K562 (cell line): ENCODE results near the gene TRANK1. TPM values are rescaled to one million over a fixed set of nuclear protein-coding genes. Genes with fewer than 3 reads are reported as not detected.
A peak's percentile ranks its signal among the peaks of the same experiment; 100 is the strongest.

ENCODE experiments used
- ATAC-seq: fragments of 200-7000 bp; cut with Tn5 transposase; 3 replicates; pipeline ENCODE4 v1.9.1; 2020; ENCODE audit warnings: moderate library complexity
- BruUV-seq: library from RNA; stranded (reverse); fragments of 400-500 nt; replicated peaks from 2 replicates; lab custom pipeline; 2021; lab: Mats Ljungman, UMichigan
- CTCF ChIA-PET: fragments of 300-600 bp; formaldehyde crosslinking; extraction: SDS; loops from one replicate; lab custom pipeline; 2021; ENCODE audit warnings: low intra/inter-chr PET ratio; lab: Yijun Ruan, JAX
- POLR2A ChIA-PET: fragments of 300-600, 350-650 bp; sonication (Branson Sonifier 250); formaldehyde crosslinking; extraction: SDS; loops from one replicate; lab custom pipeline; 2021; ENCODE audit warnings: antibody characterized with exemption, inconsistent platforms; lab: Yijun Ruan, JAX
- DNase-seq, 4 experiments: peaks; one replicate each; pipeline versions ENCODE4 v3.0.0 to v3.0.0-alpha.2; 2011 to 2018; ENCODE audit warnings: low spot score in 3 of 4, mixed read lengths in 3 of 4; ENCODE audit errors: extremely low read depth in 1 of 4
- FAIRE-seq: peaks from 2 replicates; lab custom pipeline; 2011; peaks lifted over from hg19 to GRCh38; lab: Jason Lieb, UNC
- H2AFZ ChIP-seq: 2 replicates; pipeline ENCODE4 v1.6.0; 2011; ENCODE audit warnings: low read depth, low read length, control low read depth, inconsistent platforms
- H3K27ac ChIP-seq: fragments of 200-600 bp; 3 replicates; pipeline ENCODE4 v1.8.0; 2011; ENCODE audit warnings: low read depth, mild to moderate bottlenecking, control low read depth, inconsistent platforms, low read length, moderate library complexity, mixed read lengths; ENCODE audit errors: extremely low read depth
- H3K27me3 ChIP-seq, 2 experiments: fragments of 300-600 bp in 1 of 2; 2 replicates in 1 of 2; 3 replicates in 1 of 2; pipeline versions ENCODE4 v1.6.0 to v1.8.0; 2011; ENCODE audit warnings: inconsistent platforms in 2 of 2, low read length in 2 of 2, mild to moderate bottlenecking in 1 of 2, mixed read lengths in 1 of 2, moderate library complexity in 1 of 2; ENCODE audit not compliant: control insufficient read depth in 2 of 2, insufficient read depth in 2 of 2
- H3K36me3 ChIP-seq: fragments of 300-600 bp; 3 replicates; pipeline ENCODE4 v1.8.0; 2011; ENCODE audit warnings: mild to moderate bottlenecking, low read length, inconsistent platforms; ENCODE audit not compliant: control insufficient read depth, insufficient read depth
- H3K4me1 ChIP-seq, 2 experiments: fragments of 200-600 bp in 1 of 2; replicated peaks in 1 of 2; 2 replicates in 1 of 2; 3 replicates in 1 of 2; pipeline versions ENCODE4 v1.5.1 to v1.8.0; 2011; ENCODE audit warnings: inconsistent platforms in 2 of 2, low read length in 2 of 2, mild to moderate bottlenecking in 1 of 2, mixed read lengths in 1 of 2, moderate library complexity in 1 of 2; ENCODE audit not compliant: control insufficient read depth in 2 of 2, insufficient read depth in 2 of 2
- H3K4me2 ChIP-seq: 2 replicates; pipeline ENCODE4 v1.6.1; 2011; ENCODE audit warnings: low read length, control low read depth, inconsistent platforms, mixed read lengths; ENCODE audit not compliant: insufficient read depth
- H3K4me3 ChIP-seq: fragments of 200-600 bp; sonication (generic), shearing (Covaris generic); 2 replicates; pipeline ENCODE4 v1.5.1; 2016; ENCODE audit warnings: control low read depth, inconsistent platforms
- H3K79me2 ChIP-seq: fragments of 200-600 bp; 3 replicates; pipeline ENCODE4 v1.8.0; 2011; ENCODE audit warnings: low read length, inconsistent platforms; ENCODE audit not compliant: control insufficient read depth, insufficient read depth
- H3K9ac ChIP-seq, 2 experiments: 2 replicates each; pipeline versions ENCODE4 v1.6.0 to v1.6.1; 2011; ENCODE audit warnings: low read depth in 2 of 2, low read length in 2 of 2, control low read depth in 1 of 2, inconsistent platforms in 1 of 2, mild to moderate bottlenecking in 1 of 2, mixed read lengths in 1 of 2; ENCODE audit not compliant: insufficient read depth in 1 of 2
- H3K9me1 ChIP-seq: one replicate; pipeline ENCODE4 v1.6.0; 2011; ENCODE audit warnings: inconsistent platforms, mild to moderate bottlenecking, low read length, moderate library complexity; ENCODE audit not compliant: control insufficient read depth, insufficient read depth
- H3K9me3 ChIP-seq: replicated peaks from 2 replicates; pipeline ENCODE4 v1.5.1; 2011; ENCODE audit warnings: low read depth, low read length, inconsistent platforms; ENCODE audit not compliant: control insufficient read depth, insufficient read depth
- H4K20me1 ChIP-seq: replicated peaks from 2 replicates; pipeline ENCODE4 v1.6.1; 2011; ENCODE audit warnings: low read length, inconsistent platforms, mixed read lengths; ENCODE audit not compliant: control insufficient read depth, insufficient read depth
- ARHGAP35 ChIP-seq: fragments of 450-650 bp; IDR thresholded peaks from 2 replicates; pipeline ENCODE4 v1.6.1; 2018; ENCODE audit not compliant: partially characterized antibody
- CBX3 ChIP-seq, 2 experiments: IDR thresholded peaks; 1 replicate in 1 of 2; 2 replicates in 1 of 2; pipeline ENCODE4 v1.6.1; 2012; ENCODE audit warnings: inconsistent platforms in 2 of 2, low read length in 2 of 2, borderline replicate concordance in 1 of 2, control low read depth in 1 of 2
- ELF2 ChIP-seq: fragments of 250-450 bp; sonication (Bioruptor Pico); IDR thresholded peaks from 2 replicates; pipeline ENCODE4 v1.5.0; 2021; ENCODE audit warnings: mild to moderate bottlenecking
- HNRNPH1 ChIP-seq: fragments of 200-400 bp; formaldehyde crosslinking; optimal IDR thresholded peaks from 2 replicates; pipeline ENCODE3; 2017; ENCODE audit warnings: low read depth, mild to moderate bottlenecking, low read length, moderate library complexity
- PHF20 ChIP-seq: fragments of 450-650 bp; IDR thresholded peaks from 2 replicates; pipeline ENCODE4 v1.6.1; 2018; ENCODE audit not compliant: partially characterized antibody
- RBM17 ChIP-seq: fragments of 200-400 bp; formaldehyde crosslinking; IDR thresholded peaks from 2 replicates; pipeline ENCODE4 v1.6.1; 2017; ENCODE audit warnings: low read depth, mild to moderate bottlenecking, low read length, borderline replicate concordance
- SMARCC2 ChIP-seq: fragments of 450-650 bp; IDR thresholded peaks from 2 replicates; pipeline ENCODE4 v1.6.1; 2017; ENCODE audit warnings: antibody characterized with exemption, moderate library complexity, mild to moderate bottlenecking, low read depth
- SP2 ChIP-seq: IDR thresholded peaks from 2 replicates; pipeline ENCODE4 v1.6.1; 2011; ENCODE audit warnings: mild to moderate bottlenecking, low read depth, low read length, moderate library complexity; ENCODE audit not compliant: poor library complexity, severe bottlenecking; ENCODE audit errors: extremely low read depth
- SRSF7 ChIP-seq: fragments of 200-400 bp; formaldehyde crosslinking; optimal IDR thresholded peaks from 2 replicates; pipeline ENCODE3; 2017; ENCODE audit warnings: mild to moderate bottlenecking, low read depth, low read length
- STAT5B ChIP-seq: fragments of 250-450 bp; sonication (Bioruptor Pico); IDR thresholded peaks from 2 replicates; pipeline ENCODE4 v1.8.0; 2021; ENCODE audit warnings: mild to moderate bottlenecking, inconsistent platforms
- U2AF1 ChIP-seq: fragments of 200-400 bp; formaldehyde crosslinking; optimal IDR thresholded peaks from 2 replicates; pipeline ENCODE3; 2017; ENCODE audit warnings: mild to moderate bottlenecking, low read depth, low read length, moderate library complexity
- ZFP91 ChIP-seq: sonication (generic); formaldehyde crosslinking; IDR thresholded peaks from 2 replicates; pipeline ENCODE4 v1.8.0; 2022; ENCODE audit warnings: mild to moderate bottlenecking, missing genetic modification reagents
- ZNF165 ChIP-seq: fragments of 250-450 bp; sonication (Bioruptor Pico); IDR thresholded peaks from 2 replicates; pipeline ENCODE4 v1.4.0; 2020; ENCODE audit warnings: borderline replicate concordance
- ZNF449 ChIP-seq: fragments of 250-450 bp; sonication (Bioruptor Pico); IDR thresholded peaks from 2 replicates; pipeline ENCODE4 v1.8.0; 2022; ENCODE audit warnings: moderate library complexity, mild to moderate bottlenecking, inconsistent platforms
- ZNF830 ChIP-seq: fragments of 250-450 bp; sonication (Bioruptor Pico); IDR thresholded peaks from 2 replicates; pipeline ENCODE4 v1.5.0; 2021; ENCODE audit warnings: mild to moderate bottlenecking
- ZSCAN29 ChIP-seq: fragments of 450-650 bp; IDR thresholded peaks from 2 replicates; pipeline ENCODE4 v1.6.1; 2017
- WGBS: fragments of 100-300 bp; shearing (Covaris generic); methylation state at CpG from one replicate; pipeline ENCODE4 v1.1.6; 2016; ENCODE audit warnings: low coverage, mixed read lengths; ENCODE audit not compliant: insufficient coverage; ENCODE audit errors: missing lambda C conversion rate; 5-methylcytosine and 5-hydroxymethylcytosine counted together
- in situ Hi-C: fragments of 300-500 bp; cut with MboI; formaldehyde crosslinking; loops from 4 replicates; pipeline ENCODE4 v1.15.0; 2018; ENCODE audit warnings: inconsistent platforms, mixed read lengths
- intact Hi-C: fragments of 100-400 bp; cut with micrococcal nuclease; formaldehyde crosslinking; loops from 2 replicates; pipeline ENCODE4 v1.14.2; 2022
- polyA plus RNA-seq, 8 experiments: library from polyadenylated mRNA; depleted of rRNA in 4 of 8; stranded (reverse) in 5 of 8; unstranded in 3 of 8; fragments of >200 nt; fragmentation: Nextera tagmentation in 2 of 8; fragmentation: Illumina TruSeq in 1 of 8; extraction: Ambion mirVana in 2 of 8; extraction: Trizol in 1 of 8; gene quantifications; 2 replicates each; pipeline versions ENCODE4 v1.2.1 to v1.2.3, GENCODE V29; 2011 to 2014; ENCODE audit warnings: inconsistent platforms in 1 of 8, missing spikeins in 1 of 8
- total RNA-seq, 7 experiments: library from RNA; depleted of rRNA in 6 of 7; stranded (reverse); fragments of >200 nt in 6 of 7; fragmentation: Illumina TruSeq in 2 of 7; extraction: Trizol in 2 of 7; gene quantifications; 2 replicates each; pipeline versions ENCODE4 v1.2.1 to v1.2.3, GENCODE V29; 2011 to 2021; ENCODE audit warnings: low replicate concordance in 1 of 7

Gene TRANK1
- total and polyA plus RNA-seq, 9 of the 15 experiments (the other 6 are each of a cell fraction or from before 2014, with no cell fraction given) = 0.41 to 5.3 (median 2.1) TPM

GRCh38 chr3:36824443-36824842 lies 120.4 kb downstream of the TRANK1 start (continued):
- TF ChIP-seq SMARCC2 (no peak), HNRNPH1 (no peak), ZFP91 (CRISPR knock-in tag) (no peak), ZNF449 (no peak), SRSF7 (no peak), CBX3 (IDR thresholded peaks at IDR 0.05; ENCODE audit: borderline replicate concordance in 1 of 2, low read length in 2 of 2) (no peak)
- TF ChIP-seq, all 486 proteins: peak for 0

DNA sequence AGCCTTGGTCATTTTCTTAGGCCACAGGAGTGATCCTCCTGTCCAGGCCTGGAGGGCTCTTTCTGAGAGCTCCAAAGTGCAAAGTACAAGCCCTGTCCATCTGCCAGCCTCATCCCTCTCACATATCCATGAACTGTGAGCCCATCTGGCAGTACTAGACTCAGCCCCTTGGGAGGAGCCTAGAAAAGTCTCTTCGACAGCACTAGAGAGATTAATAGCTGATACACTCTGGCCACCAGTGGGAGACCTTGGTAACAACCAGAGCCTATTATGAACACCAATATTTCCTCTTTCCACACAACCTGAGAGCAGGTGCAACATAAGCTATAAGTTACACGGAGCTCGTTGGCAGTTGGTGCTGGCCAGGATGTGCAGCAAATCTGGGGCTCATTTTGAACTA lies 121.0 kb downstream of the TRANK1 start:
- no peaks in the 10 kb centered on the region for H3K9me1 ChIP-seq
- DNase-seq = no peak
- FAIRE-seq = no peak
- H3K9me3 ChIP-seq = no peaks in the 10 kb centered on the region
- no peak overlapping the region for H2AFZ ChIP-seq
- no peaks in the 10 kb centered on the region for H3K4me1 ChIP-seq
- H3K27ac ChIP-seq = no peak overlapping the region
- ChIA-PET CTCF (no interaction called here), POLR2A (interaction anchor here (0.6 to 1.0 kb wide), 2 partner anchors 9 to 967 kb away, joined by 5 to 6 read pairs; no protein-coding TSS in a partner anchor)
- H3K4me3 ChIP-seq = no peak overlapping the region
- H3K27me3 ChIP-seq = peaks cover 7 to 52% of the 10 kb centered on the region in 2 experiments; a peak in 4 of 5 replicates
- ATAC-seq = peak; percentile 54; the same call in 2 of the 3 replicates
- intact Hi-C loops = no loop called here
- in situ Hi-C loops = no loop called here
- no peaks in the 10 kb centered on the region for H3K36me3 ChIP-seq
- H3K9ac ChIP-seq = no peak overlapping the region
- BruUV-seq = no TSS peak
- H4K20me1 ChIP-seq = no peaks in the 10 kb centered on the region
- 2% methylated on average over 3 of the region's 3 CpGs for WGBS
- no peak overlapping the region for H3K4me2 ChIP-seq
- H3K79me2 ChIP-seq = no peaks in the 10 kb centered on the region
- TF ChIP-seq ZNF165 (CRISPR knock-in tag) (no peak), ZNF830 (CRISPR knock-in tag) (no peak), ELF2 (no peak), ARHGAP35 (no peak), ZSCAN29 (no peak), PHF20 (no peak), RBM17 (no peak), U2AF1 (no peak), STAT5B (CRISPR knock-in tag) (no peak), SP2 (no peak)
